Choroid plexus epithelial cell (primary cell): ENCODE measurements around the gene PSEN1.
"Not testable (repeated sequence)": the region's sequence is repeated elsewhere in the genome, so short reads cannot be mapped to it uniquely, and the experiment has no call there.

Source experiments
- DNase-seq: peaks from one replicate; pipeline ENCODE4 v3.0.0-alpha.2; 2010; ENCODE audit warnings: low read depth
- H3K4me3 ChIP-seq: 2 replicates; pipeline ENCODE4 v1.5.1; 2011; ENCODE audit warnings: low read depth, mild to moderate bottlenecking, control low read depth, low read length, moderate library complexity
- CTCF ChIP-seq: conservative IDR thresholded peaks from 2 replicates; pipeline ENCODE4 v1.5.1; 2011; ENCODE audit warnings: low read depth, mild to moderate bottlenecking, control low read depth, inconsistent platforms, low read length, moderate library complexity

Gene PSEN1

DNA sequence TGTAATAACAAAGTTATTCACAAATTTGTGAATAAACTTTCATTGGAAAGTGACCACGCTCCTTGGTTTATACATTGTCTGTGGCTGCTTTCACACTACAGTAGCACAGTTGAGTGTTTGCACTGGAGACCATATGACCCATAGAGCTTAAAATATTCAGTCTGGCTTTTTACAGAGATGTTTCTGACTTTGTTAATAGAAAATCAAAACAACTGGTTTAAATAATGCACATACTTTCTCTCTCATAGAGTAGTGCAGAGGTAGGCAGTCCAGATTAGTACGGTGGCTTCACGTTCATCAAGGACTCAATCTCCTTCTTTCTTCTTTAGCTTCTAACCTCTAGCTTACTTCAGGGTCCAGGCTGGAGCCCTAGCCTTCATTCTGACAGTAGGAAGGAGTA is 36.2 kb downstream of the PSEN1 start:
- no peak overlapping the region for H3K4me3 ChIP-seq
- TF ChIP-seq CTCF: no peak
- DNase-seq: no peak

- peak; percentile 85 for DNase-seq
These were observed 36.9 kb downstream of the PSEN1 start for GRCh38 chr14:73173092-73173735.

DNA sequence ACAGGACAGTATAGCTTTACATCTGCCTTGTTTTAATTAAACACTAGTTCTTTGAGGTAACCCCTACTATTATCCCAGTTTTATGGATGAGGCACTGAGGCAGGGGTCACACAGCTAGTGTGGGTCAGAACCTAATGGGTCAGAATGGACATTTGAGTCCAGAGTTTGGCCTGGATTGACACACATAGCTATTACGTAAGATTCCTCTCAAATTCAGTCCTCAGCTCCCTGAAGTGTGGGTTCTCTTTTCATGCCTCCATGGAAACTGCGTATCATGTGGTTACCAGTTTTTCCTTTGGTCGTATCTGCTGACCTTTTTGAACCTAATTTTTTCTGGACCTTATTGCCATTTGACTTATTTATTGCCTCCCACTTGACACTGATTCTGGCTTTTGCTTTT is 40.4 kb downstream of the PSEN1 start:
- DNase-seq: peak; percentile 28
- no peak for TF ChIP-seq CTCF
- no peak overlapping the region for H3K4me3 ChIP-seq

More at GRCh38 chr14:73173092-73173735, 36.9 kb downstream of the PSEN1 start:
- H3K4me3 ChIP-seq: no peak overlapping the region
- TF ChIP-seq CTCF: peak; percentile 56

GRCh38 chr14:73180385-73180805 is 44.1 kb downstream of the PSEN1 start:
- peak; percentile 85 for DNase-seq
- no peak for TF ChIP-seq CTCF
- no peak overlapping the region for H3K4me3 ChIP-seq

- DNase-seq, H3K4me3 ChIP-seq: not testable (repeated sequence)
These were observed 44.7 kb downstream of the PSEN1 start for GRCh38 chr14:73180969-73181368.

GRCh38 chr14:73188501-73188911 is 52.2 kb downstream of the PSEN1 start:
- TF ChIP-seq CTCF: no peak
- peak; percentile 80 for DNase-seq
- H3K4me3 ChIP-seq: no peak overlapping the region

DNA sequence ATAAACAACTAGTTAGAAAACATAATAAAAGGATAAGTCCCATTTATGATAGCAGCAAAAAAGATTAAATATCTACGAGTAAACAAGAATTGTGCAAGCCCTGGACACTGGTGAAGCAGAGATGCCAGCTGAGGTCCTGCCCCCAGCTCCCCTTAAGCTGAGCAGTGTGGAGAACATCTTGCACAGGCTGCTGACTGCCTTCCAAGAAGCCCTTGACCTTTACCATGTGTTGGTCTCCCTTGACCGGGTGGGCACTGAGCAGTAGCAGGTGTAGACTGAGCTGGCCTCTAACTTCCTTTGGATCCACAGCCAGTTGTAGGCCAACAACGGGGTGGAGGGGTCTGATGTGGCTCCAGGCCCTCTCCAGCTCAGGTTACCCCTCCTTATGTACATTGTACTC is 53.3 kb downstream of the PSEN1 start:
- no peak for TF ChIP-seq CTCF

More for the DNA sequence above, 53.3 kb downstream of the PSEN1 start:
- no peak for DNase-seq
- no peak overlapping the region for H3K4me3 ChIP-seq
